HEK293 (cell line): ENCODE measurements around the gene STOML3.

Source experiments
- CTCF ChIA-PET: fragments of 350-600 bp; formaldehyde crosslinking; extraction: SDS; loops from one replicate; lab custom pipeline; 2021; ENCODE audit warnings: antibody characterized with exemption; lab: Yijun Ruan, JAX
- POLR2A ChIA-PET: fragments of 300-600 bp; formaldehyde crosslinking; extraction: SDS; loops from one replicate; lab custom pipeline; 2020; ENCODE audit warnings: antibody characterized with exemption, inconsistent platforms; lab: Yijun Ruan, JAX
- H3K27ac ChIP-seq: fragments of 200-500 bp; sonication (Bioruptor generic); 2 replicates; pipeline ENCODE4 v1.5.1; 2014; ENCODE audit warnings: low read depth, low read length, control low read depth, inconsistent platforms; ENCODE audit errors: extremely low read depth
- H3K36me3 ChIP-seq, 2 experiments: fragments of 200-500 bp in 1 of 2; sonication (Bioruptor generic) in 1 of 2; 1 replicate in 1 of 2; 2 replicates in 1 of 2; pipeline ENCODE4 v1.5.1; 2014 to 2017; ENCODE audit warnings: inconsistent platforms in 2 of 2, low read length in 2 of 2; ENCODE audit not compliant: control insufficient read depth in 2 of 2, insufficient read depth in 1 of 2
- H3K4me1 ChIP-seq: fragments of 200-500 bp; sonication (Bioruptor generic); 2 replicates; pipeline ENCODE4 v1.5.1; 2014; ENCODE audit warnings: mild to moderate bottlenecking, low read length, inconsistent platforms; ENCODE audit not compliant: control insufficient read depth, insufficient read depth
- H3K4me3 ChIP-seq: 2 replicates; pipeline ENCODE4 v1.5.1; 2011; ENCODE audit warnings: low read depth, mild to moderate bottlenecking, control low read depth, low read length, moderate library complexity
- H3K9me3 ChIP-seq: fragments of 200-500 bp; sonication (Bioruptor generic); 2 replicates; pipeline ENCODE4 v1.5.1; 2014; ENCODE audit warnings: low read depth, low read length, inconsistent platforms; ENCODE audit not compliant: control insufficient read depth, insufficient read depth
- KLF10 ChIP-seq: fragments of 450-650 bp; IDR thresholded peaks from 2 replicates; pipeline ENCODE4 v1.5.1; 2018; ENCODE audit warnings: missing biosample characterization, mild to moderate bottlenecking, missing genetic modification characterization
- KLF8 ChIP-seq: fragments of 450-650 bp; formaldehyde crosslinking; IDR thresholded peaks from 2 replicates; pipeline ENCODE4 v1.5.1; 2016; ENCODE audit warnings: missing biosample characterization, missing genetic modification characterization
- MEIS1 ChIP-seq: sonication (generic); formaldehyde crosslinking; IDR thresholded peaks from 2 replicates; pipeline ENCODE4 v1.8.1; 2022; ENCODE audit warnings: missing genetic modification reagents, mild to moderate bottlenecking, borderline replicate concordance
- ZNF18 ChIP-seq: fragments of 450-650 bp; formaldehyde crosslinking; IDR thresholded peaks from 2 replicates; pipeline ENCODE4 v1.5.1; 2016; ENCODE audit warnings: missing biosample characterization, missing genetic modification characterization
- ZNF214 ChIP-seq: fragments of 450-650 bp; formaldehyde crosslinking; IDR thresholded peaks from 2 replicates; pipeline ENCODE4 v1.5.1; 2017; ENCODE audit warnings: missing biosample characterization, mild to moderate bottlenecking, missing genetic modification characterization, borderline replicate concordance
- ZNF366 ChIP-seq: fragments of 450-650 bp; formaldehyde crosslinking; conservative IDR thresholded peaks from 2 replicates; pipeline ENCODE4 v1.5.1; 2016; ENCODE audit warnings: missing biosample characterization, missing genetic modification characterization
- ZNF398 ChIP-seq: fragments of 450-650 bp; formaldehyde crosslinking; IDR thresholded peaks from 2 replicates; pipeline ENCODE4 v1.5.1; 2017; ENCODE audit warnings: missing biosample characterization, missing genetic modification characterization
- ZNF514 ChIP-seq: fragments of 450-650 bp; formaldehyde crosslinking; IDR thresholded peaks from 2 replicates; pipeline ENCODE4 v1.5.1; 2016; ENCODE audit warnings: missing biosample characterization, missing genetic modification characterization
- ZNF596 ChIP-seq: fragments of 450-650 bp; IDR thresholded peaks from 2 replicates; pipeline ENCODE4 v1.5.0; 2018; ENCODE audit warnings: missing biosample characterization, mild to moderate bottlenecking, missing genetic modification characterization, moderate library complexity
- ZNF664 ChIP-seq: fragments of 450-650 bp; formaldehyde crosslinking; IDR thresholded peaks from 2 replicates; pipeline ENCODE4 v1.5.1; 2016; ENCODE audit warnings: missing biosample characterization, missing genetic modification characterization
- ZNF707 ChIP-seq: fragments of 450-650 bp; formaldehyde crosslinking; IDR thresholded peaks from 2 replicates; pipeline ENCODE4 v1.5.1; 2016; ENCODE audit warnings: missing biosample characterization, missing genetic modification characterization
- ZNF785 ChIP-seq: fragments of 450-650 bp; formaldehyde crosslinking; IDR thresholded peaks from 2 replicates; pipeline ENCODE4 v1.5.1; 2016; ENCODE audit warnings: missing biosample characterization, missing genetic modification characterization
- ZSCAN16 ChIP-seq: fragments of 450-650 bp; formaldehyde crosslinking; IDR thresholded peaks from 2 replicates; pipeline ENCODE4 v1.5.1; 2016; ENCODE audit warnings: missing biosample characterization, missing genetic modification characterization
- TF ChIP-seq, protein P1 (sequence below): fragments of 450-650 bp; formaldehyde crosslinking; IDR thresholded peaks from 2 replicates; pipeline ENCODE4 v1.5.1; 2016; ENCODE audit warnings: missing biosample characterization, missing genetic modification characterization
- TF ChIP-seq, protein P2 (sequence below): fragments of 450-650 bp; formaldehyde crosslinking; IDR thresholded peaks from 2 replicates; pipeline ENCODE4 v1.5.1; 2016; ENCODE audit warnings: missing biosample characterization, missing genetic modification characterization
- TF ChIP-seq, protein P3 (sequence below): fragments of 450-650 bp; formaldehyde crosslinking; IDR thresholded peaks from 2 replicates; pipeline ENCODE4 v1.5.1; 2016; ENCODE audit warnings: missing biosample characterization, missing genetic modification characterization
- TF ChIP-seq, protein P4 (sequence below): fragments of 450-650 bp; formaldehyde crosslinking; IDR thresholded peaks from 2 replicates; pipeline ENCODE4 v1.5.1; 2017; ENCODE audit warnings: missing biosample characterization, missing genetic modification characterization
- TF ChIP-seq, protein P5 (sequence below): fragments of 450-650 bp; formaldehyde crosslinking; IDR thresholded peaks from 2 replicates; pipeline ENCODE4 v1.5.1; 2017; ENCODE audit warnings: missing biosample characterization, mild to moderate bottlenecking, missing genetic modification characterization, moderate library complexity
- TF ChIP-seq, protein P6 (sequence below): fragments of 450-650 bp; formaldehyde crosslinking; IDR thresholded peaks from 2 replicates; pipeline ENCODE4 v1.5.1; 2017; ENCODE audit warnings: missing biosample characterization, missing genetic modification characterization

Gene STOML3

DNA sequence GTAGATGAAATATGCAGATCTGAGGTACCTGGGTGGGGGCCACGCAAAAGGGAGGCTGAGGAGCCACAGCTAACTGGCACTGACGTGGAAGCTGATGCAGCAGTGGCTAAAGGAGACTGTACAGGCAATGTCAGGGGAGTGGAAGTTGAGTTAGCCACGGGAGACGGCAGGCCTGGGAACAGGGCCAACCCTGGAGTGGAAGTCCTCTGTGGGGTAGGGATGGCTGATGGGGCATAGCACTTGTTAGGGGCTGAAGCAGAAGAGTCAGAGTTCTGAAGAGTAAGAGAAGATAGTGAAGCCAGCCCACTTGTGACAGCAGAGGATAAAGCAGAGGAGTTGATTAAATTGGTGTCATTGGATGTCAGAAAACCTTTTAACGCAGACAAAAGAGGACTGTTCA lies 22.8 kb upstream of the STOML3 start:
- Histone ChIP-seq H3K36me3 (peaks cover 29 to 86% of the 10 kb centered on the region in 2 experiments), H3K4me3 (no peak overlapping the region), H3K4me1 (no peaks in the 10 kb centered on the region), H3K9me3 (no peaks in the 10 kb centered on the region), H3K27ac (no peak overlapping the region)
- TF ChIP-seq, protein P1, sequence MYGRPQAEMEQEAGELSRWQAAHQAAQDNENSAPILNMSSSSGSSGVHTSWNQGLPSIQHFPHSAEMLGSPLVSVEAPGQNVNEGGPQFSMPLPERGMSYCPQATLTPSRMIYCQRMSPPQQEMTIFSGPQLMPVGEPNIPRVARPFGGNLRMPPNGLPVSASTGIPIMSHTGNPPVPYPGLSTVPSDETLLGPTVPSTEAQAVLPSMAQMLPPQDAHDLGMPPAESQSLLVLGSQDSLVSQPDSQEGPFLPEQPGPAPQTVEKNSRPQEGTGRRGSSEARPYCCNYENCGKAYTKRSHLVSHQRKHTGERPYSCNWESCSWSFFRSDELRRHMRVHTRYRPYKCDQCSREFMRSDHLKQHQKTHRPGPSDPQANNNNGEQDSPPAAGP (tag by site-specific recombination): no peak
- TF ChIP-seq ZNF18 (tag by site-specific recombination) (no peak), ZNF398 (tag by site-specific recombination) (no peak), KLF10 (no peak), ZNF785 (tag by site-specific recombination) (no peak), ZNF664 (tag by site-specific recombination) (no peak), ZNF707 (tag by site-specific recombination) (no peak), ZNF596 (tag by site-specific recombination) (no peak), ZNF514 (tag by site-specific recombination) (no peak), KLF8 (tag by site-specific recombination) (no peak), ZSCAN16 (tag by site-specific recombination) (no peak), ZNF366 (tag by site-specific recombination) (no peak), ZNF214 (no peak), MEIS1 (CRISPR knock-in tag) (no peak)
- TF ChIP-seq, protein P2, sequence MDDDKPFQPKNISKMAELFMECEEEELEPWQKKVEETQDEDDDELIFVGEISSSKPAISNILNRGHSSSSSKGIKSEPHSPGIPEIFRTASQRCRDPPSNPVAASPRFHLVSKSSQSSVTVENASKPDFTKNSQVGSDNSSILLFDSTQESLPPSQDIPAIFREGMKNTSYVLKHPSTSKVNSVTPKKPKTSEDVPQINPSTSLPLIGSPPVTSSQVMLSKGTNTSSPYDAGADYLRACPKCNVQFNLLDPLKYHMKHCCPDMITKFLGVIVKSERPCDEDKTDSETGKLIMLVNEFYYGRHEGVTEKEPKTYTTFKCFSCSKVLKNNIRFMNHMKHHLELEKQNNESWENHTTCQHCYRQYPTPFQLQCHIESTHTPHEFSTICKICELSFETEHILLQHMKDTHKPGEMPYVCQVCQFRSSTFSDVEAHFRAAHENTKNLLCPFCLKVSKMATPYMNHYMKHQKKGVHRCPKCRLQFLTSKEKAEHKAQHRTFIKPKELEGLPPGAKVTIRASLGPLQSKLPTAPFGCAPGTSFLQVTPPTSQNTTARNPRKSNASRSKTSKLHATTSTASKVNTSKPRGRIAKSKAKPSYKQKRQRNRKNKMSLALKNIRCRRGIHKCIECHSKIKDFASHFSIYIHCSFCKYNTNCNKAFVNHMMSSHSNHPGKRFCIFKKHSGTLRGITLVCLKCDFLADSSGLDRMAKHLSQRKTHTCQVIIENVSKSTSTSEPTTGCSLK (tag by site-specific recombination): no peak
- TF ChIP-seq, protein P3, sequence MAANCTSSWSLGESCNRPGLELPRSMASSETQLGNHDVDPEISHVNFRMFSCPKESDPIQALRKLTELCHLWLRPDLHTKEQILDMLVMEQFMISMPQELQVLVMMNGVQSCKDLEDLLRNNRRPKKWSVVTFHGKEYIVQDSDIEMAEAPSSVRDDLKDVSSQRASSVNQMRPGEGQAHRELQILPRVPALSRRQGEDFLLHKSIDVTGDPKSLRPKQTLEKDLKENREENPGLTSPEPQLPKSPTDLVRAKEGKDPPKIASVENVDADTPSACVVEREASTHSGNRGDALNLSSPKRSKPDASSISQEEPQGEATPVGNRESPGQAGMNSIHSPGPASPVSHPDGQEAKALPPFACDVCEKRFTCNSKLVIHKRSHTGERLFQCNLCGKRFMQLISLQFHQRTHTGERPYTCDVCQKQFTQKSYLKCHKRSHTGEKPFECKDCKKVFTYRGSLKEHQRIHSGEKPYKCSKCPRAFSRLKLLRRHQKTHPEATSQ: no peak
- TF ChIP-seq, protein P4, sequence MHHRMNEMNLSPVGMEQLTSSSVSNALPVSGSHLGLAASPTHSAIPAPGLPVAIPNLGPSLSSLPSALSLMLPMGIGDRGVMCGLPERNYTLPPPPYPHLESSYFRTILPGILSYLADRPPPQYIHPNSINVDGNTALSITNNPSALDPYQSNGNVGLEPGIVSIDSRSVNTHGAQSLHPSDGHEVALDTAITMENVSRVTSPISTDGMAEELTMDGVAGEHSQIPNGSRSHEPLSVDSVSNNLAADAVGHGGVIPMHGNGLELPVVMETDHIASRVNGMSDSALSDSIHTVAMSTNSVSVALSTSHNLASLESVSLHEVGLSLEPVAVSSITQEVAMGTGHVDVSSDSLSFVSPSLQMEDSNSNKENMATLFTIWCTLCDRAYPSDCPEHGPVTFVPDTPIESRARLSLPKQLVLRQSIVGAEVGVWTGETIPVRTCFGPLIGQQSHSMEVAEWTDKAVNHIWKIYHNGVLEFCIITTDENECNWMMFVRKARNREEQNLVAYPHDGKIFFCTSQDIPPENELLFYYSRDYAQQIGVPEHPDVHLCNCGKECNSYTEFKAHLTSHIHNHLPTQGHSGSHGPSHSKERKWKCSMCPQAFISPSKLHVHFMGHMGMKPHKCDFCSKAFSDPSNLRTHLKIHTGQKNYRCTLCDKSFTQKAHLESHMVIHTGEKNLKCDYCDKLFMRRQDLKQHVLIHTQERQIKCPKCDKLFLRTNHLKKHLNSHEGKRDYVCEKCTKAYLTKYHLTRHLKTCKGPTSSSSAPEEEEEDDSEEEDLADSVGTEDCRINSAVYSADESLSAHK (tag by site-specific recombination): no peak
- TF ChIP-seq, protein P5, sequence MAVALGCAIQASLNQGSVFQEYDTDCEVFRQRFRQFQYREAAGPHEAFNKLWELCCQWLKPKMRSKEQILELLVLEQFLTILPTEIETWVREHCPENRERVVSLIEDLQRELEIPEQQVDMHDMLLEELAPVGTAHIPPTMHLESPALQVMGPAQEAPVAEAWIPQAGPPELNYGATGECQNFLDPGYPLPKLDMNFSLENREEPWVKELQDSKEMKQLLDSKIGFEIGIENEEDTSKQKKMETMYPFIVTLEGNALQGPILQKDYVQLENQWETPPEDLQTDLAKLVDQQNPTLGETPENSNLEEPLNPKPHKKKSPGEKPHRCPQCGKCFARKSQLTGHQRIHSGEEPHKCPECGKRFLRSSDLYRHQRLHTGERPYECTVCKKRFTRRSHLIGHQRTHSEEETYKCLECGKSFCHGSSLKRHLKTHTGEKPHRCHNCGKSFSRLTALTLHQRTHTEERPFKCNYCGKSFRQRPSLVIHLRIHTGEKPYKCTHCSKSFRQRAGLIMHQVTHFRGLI: no peak
- TF ChIP-seq, protein P6, sequence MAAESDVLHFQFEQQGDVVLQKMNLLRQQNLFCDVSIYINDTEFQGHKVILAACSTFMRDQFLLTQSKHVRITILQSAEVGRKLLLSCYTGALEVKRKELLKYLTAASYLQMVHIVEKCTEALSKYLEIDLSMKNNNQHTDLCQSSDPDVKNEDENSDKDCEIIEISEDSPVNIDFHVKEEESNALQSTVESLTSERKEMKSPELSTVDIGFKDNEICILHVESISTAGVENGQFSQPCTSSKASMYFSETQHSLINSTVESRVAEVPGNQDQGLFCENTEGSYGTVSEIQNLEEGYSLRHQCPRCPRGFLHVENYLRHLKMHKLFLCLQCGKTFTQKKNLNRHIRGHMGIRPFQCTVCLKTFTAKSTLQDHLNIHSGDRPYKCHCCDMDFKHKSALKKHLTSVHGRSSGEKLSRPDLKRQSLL (tag by site-specific recombination): no peak
- CTCF ChIA-PET: no interaction called here
- POLR2A ChIA-PET: no interaction called here
